GM18517 (cell line): Measurements from ENCODE around the gene PRND.
"Not testable (repeated sequence)": the region's sequence is repeated elsewhere in the genome, so short reads cannot be mapped to it uniquely, and the experiment has no call there.

ENCODE experiments used
- ATAC-seq: cut with Tn5 transposase; IDR thresholded peaks from one replicate; pipeline ENCODE4 v1.9.1; 2021; ENCODE audit warnings: mild to moderate bottlenecking, moderate library complexity; ENCODE audit not compliant: unreplicated experiment

PRND gene

DNA sequence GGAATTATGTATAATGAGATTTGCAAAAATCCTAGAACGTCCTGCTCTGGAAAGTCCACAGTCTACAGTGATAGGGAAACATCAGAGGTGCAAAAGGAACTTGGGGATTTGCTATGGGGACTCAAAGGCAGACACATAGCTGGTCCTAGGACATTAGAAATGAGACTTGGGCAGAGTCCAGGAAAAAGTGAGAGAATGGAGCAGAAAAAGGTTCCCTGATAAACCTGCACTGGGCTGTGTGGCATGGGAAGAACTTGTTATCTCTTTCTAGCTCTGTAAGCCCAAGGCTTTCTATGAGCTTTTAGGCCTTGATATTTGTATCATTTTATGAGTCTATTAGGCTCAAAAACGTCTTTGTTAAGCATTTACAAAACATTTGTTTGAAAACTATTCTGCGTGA, 15.2 kb downstream of the PRND start:
- no peak for ATAC-seq

- ATAC-seq = no peak
These were observed 16.3 kb downstream of the PRND start for GRCh38 chr20:4737857-4738627.

DNA sequence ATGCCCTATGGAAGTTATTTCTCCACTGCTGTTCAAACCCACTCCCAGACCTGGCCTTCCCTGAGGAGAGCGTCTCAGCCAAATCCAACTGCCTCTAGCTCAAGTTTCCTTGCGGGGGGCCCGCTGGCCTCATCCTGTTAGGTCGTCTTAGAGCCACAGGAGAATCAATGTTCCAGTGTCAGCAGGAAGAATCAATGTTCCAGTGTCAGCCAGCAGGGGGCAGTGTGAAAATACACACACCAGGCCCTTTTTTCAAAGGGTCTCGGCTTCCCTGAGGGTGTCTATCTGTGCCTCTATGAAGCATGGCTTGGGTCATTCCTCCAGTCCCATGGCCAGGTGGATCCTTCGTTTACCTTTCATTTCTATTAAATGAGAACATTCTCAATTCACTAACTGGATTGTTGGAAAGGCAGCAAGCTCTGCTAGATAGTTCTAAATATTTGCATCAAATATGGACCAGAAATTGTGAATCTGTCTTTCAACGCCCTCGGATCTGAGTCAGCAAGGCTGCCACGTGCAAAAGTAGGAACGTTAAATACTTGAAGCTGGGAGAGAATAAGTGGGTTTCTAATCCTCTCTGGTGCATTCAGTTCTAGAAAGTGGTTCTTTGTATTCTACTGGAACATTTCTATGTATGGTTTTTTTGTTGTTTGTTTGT, 19.2 kb downstream of the PRND start:
- no peak for ATAC-seq

DNA sequence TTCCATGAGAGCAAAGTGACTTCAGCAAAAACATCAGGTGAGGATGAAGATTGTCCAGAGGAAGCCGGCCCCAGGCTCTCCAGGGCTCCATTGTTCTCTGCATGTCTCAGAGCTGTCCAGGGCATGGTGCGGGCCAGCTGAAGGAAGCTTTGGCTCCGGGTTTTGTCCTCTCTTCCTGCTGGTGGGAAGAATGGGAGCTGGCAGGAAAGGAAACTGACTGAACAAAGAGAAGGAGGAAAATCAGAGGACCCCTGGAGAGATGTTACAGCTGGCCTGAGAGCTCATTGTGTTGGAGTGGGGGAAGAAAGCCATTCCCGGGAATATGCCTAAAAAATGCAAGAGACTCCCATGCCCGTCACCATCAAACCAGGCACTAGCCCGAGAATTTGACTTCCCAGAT, 27.1 kb downstream of the PRND start:
- no peak for ATAC-seq

- no peak for ATAC-seq
These were observed 27.6 kb downstream of the PRND start for GRCh38 chr20:4749326-4749725.

DNA sequence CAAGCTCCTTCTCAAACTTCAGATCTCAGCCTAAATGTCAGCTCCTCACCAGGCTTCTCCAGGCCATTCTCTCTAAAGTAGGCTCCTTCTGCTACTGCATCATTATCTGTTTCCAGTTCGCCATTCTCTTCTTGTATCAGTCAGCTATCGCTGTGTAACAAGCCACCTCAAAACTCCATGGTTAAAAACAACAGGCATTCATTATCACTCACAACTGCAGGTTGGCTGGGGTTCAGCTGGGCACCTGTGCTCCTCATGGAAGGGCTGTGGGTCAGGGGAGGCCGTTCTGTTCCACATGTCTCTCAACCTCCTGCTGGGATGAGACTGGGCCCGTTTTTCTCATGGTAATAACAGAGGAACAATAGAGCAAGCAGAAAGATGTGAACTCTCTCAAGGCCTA, 28.7 kb downstream of the PRND start:
- no peak for ATAC-seq

GRCh38 chr20:4759100-4759884, 37.6 kb downstream of the PRND start:
- ATAC-seq = not testable (repeated sequence)

- no peak for ATAC-seq
These were observed 41.6 kb downstream of the PRND start for GRCh38 chr20:4763261-4763660.

- no peak for ATAC-seq
These were observed 42.2 kb downstream of the PRND start for GRCh38 chr20:4763723-4764510.

DNA sequence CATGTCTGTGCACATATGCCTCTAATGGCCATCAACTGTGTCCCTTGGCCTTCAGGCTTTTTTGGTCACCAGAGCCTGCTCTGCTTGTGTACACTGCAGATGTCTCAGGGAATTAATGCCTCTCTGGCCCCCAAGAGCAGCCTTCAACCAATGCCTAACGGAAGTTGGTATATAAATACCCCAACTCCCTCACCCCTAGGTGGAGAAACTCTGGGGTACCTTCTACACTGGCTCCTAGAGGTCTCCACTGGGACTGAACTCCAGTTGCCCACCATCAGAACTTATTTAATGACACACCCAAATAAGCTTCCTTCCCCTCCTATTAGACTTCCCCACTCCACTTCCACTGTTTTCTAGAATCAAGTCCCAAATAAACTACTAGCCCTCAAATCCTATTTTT, 43.1 kb downstream of the PRND start:
- no peak for ATAC-seq

DNA sequence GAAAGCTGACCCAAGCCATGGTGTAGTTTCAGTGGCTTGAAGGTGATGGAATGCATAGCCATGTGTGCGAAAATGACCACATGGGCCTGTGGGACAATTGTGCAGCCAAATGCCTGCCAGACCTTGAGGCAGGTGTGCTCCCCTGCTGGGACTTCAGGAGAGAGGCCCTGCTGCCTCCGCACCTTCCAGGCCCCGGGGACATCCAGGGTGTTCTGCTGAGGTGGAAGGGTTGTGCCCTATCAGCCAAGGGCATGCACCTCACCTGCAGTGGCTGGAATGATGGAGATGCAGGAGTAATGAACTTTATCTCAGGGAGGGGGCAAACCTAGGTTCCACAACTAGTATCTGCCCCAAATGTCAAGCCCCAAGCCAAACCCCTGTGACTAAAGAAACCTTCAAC, 44.0 kb downstream of the PRND start:
- no peak for ATAC-seq

DNA sequence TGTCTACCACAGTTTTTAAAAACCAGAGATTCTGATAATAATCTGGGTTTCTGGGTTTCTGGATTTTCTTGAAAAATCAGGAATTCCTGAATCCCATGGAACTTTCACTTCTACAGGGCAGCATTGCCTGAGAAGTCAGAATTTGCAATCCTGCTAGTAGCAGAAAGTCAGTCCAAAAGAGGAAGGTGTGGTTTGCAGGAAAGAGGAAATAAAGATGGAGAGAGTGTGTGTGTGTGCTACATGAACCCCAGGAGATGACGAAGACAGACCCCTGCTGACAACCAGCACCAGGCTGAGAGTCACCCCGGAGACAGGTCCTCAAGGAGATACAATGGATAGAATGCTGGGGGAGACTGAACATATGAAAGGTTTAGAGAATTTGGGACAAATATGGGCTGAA, 44.9 kb downstream of the PRND start:
- no peak for ATAC-seq

DNA sequence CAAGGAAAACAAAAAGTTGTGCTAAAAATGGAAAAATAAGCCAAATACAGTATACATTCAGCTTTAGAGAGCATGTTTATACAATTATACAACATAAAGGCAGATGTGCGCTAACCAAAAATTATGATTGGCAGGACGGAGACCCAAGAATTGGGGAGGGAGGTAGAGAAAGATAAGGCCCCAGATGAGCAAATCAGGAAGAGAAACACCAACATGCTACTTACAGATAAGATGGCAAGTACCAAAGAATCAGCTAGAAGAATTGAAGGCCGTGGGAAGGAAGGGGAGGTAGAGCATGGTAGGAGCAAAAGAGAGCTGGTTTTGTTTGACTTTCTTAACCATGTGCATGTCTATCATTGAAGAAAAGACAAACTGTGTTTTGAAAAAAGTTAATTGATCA, 45.4 kb downstream of the PRND start:
- no peak for ATAC-seq

DNA sequence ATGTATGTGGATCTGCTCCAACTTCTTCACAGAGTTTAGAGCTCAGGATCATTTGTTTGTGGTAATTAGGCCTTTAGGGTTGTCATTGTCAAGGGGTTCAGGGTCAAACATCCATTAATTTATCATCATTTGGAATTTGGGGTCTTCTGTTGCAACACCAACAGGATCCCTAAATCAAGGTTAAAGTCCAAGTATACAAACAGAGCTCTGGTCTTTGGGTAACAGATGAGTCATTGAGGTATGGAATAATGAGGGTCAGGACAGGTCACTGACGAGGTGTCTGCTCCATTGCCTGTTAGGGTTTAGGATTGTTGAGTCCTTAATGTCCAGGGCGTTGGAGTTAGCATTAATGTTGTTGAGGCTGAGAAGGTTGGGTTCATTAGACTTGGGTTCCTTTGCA, 47.6 kb downstream of the PRND start:
- no peak for ATAC-seq

- no peak for ATAC-seq
These were observed 48.3 kb downstream of the PRND start for GRCh38 chr20:4770026-4770425.

DNA sequence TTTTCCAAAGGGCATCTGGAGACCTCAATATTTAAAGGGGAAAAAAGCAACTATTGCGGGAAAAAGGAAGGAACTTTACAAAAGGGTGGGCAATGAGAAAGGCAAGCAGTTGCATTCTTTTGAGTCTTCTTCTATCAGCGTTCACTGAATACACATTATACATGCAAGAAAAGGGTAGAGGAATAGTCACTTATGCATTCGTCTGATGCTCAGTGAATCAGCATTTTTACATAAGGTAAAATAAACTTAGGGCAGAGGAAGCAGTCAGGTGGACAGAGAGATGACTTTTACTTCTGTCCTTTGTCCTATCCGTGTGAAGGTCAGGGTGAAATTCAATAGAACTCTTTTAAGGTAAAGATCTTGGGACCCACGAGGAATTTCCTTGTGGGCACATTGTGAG, 49.3 kb downstream of the PRND start:
- no peak for ATAC-seq

DNA sequence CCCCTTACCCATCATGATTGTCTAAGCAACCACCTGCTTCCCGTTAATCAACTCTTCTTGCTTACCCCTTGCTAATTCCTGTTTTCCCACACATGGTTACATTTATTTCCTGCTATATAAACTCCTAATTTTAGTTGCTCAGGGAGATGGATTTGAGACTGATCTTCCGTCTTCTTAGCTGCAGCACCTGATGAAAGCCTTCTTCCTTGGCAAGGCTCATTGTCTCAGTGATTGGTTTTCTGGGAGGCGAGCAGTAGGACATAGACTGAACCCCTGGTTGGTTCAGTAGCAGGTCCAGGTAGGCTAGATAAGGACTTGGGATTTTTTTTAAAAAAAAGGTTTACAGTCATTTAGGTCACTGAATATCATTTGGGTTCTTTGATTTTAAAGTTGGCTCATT, 50.4 kb downstream of the PRND start:
- no peak for ATAC-seq

- not testable (repeated sequence) for ATAC-seq
These were observed 51.3 kb downstream of the PRND start for GRCh38 chr20:4773014-4773413.

DNA sequence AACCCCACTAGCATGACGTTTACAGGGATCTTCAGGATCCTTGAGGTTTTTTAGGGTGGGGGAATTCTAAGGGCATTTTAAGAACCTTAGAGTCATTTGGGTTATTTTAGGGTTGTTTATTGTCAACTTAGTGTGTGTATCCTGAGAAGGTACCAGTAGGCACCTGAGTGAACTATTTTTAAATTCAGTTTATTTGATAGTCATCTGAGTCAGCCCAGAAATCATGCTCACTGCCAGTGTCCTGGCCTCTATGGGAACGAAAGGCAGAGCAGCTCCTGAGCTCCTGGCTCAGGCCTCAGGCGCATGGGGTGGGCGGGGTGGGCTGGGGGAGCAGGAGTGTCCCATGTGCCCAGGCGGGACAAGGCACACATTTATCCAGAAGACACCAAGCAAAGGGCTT, 52.0 kb downstream of the PRND start:
- no peak for ATAC-seq

DNA sequence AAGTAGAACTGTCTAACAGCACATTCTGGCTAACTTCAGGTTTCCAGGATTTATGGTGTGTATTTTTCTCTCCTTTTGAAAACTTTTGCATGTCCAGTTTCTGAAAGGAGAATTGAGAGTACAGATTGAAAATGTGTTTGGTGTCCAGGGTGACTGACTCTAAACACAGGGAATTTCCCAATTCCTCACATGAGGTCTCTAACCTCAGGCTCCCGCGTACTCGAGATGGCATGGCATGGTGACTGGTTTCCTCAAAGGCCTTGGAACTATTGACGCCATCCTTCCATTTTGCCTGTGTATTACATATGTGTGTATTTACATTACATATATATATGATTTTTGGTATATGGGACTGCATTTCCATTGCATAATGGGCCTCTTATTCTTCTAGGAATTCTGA, 52.5 kb downstream of the PRND start:
- no peak for ATAC-seq
